Endometrial microvascular endothelial cells (primary cell): ENCODE results near the gene NINL. TPM values are rescaled to one million over a fixed set of nuclear protein-coding genes. Genes with fewer than 3 reads are reported as not detected.
"Not testable (repeated sequence)": the region's sequence is repeated elsewhere in the genome, so short reads cannot be mapped to it uniquely, and the experiment has no call there.

ENCODE experiments used
- in situ Hi-C: cut with HindIII; loops from 2 replicates; pipeline ENCODE4 v1.10.0; 2017; ENCODE audit warnings: low sequenced_read_pairs, low pct_unique_long_range_greater_than_20kb; ENCODE audit errors: inconsistent ontology term
- total RNA-seq: library from RNA; depleted of rRNA; stranded (reverse); fragments of >200 nt; gene quantifications from one replicate; pipeline ENCODE4 v1.2.3, GENCODE V29; 2015; ENCODE audit errors: inconsistent ontology term

The NINL gene
- total RNA-seq, 1 donor from 2014 or later, result 2.5 TPM

- in situ Hi-C loops, result no loop called here
Observed at GRCh38 chr20:25479638-25480037, 105.7 kb downstream of the NINL start.

GRCh38 chr20:25478889-25479568 is 106.3 kb downstream of the NINL start:
- in situ Hi-C loops, result no loop called here

- in situ Hi-C loops, result no loop called here
Observed at GRCh38 chr20:25477014-25477882, 108.1 kb downstream of the NINL start.

GRCh38 chr20:25476106-25477013 is 109.0 kb downstream of the NINL start:
- in situ Hi-C loops, result no loop called here

GRCh38 chr20:25473297-25473696 is 112.0 kb downstream of the NINL start:
- in situ Hi-C loops, result not testable (repeated sequence)

- in situ Hi-C loops, result no loop called here
Observed at GRCh38 chr20:25471020-25471419, 114.3 kb downstream of the NINL start.

- in situ Hi-C loops, result no loop called here
Observed at GRCh38 chr20:25470045-25470444, 115.3 kb downstream of the NINL start.

GRCh38 chr20:25469558-25469957 is 115.8 kb downstream of the NINL start:
- in situ Hi-C loops, result no loop called here

GRCh38 chr20:25468126-25469075 is 116.9 kb downstream of the NINL start:
- in situ Hi-C loops, result no loop called here

GRCh38 chr20:25467441-25467840 is 117.9 kb downstream of the NINL start:
- in situ Hi-C loops, result no loop called here

GRCh38 chr20:25466846-25467245 is 118.5 kb downstream of the NINL start:
- in situ Hi-C loops, result no loop called here

- in situ Hi-C loops, result no loop called here
Observed at GRCh38 chr20:25465243-25466135, 119.8 kb downstream of the NINL start.

- in situ Hi-C loops, result no loop called here
Observed at GRCh38 chr20:25464501-25465242, 120.7 kb downstream of the NINL start.

GRCh38 chr20:25461786-25462545 is 123.4 kb downstream of the NINL start:
- in situ Hi-C loops, result no loop called here

- in situ Hi-C loops, result no loop called here
Observed at GRCh38 chr20:25461281-25461650, 124.1 kb downstream of the NINL start.
